ENCODE data around the gene DES. TPM values are rescaled to one million over a fixed set of nuclear protein-coding genes. Genes with fewer than 3 reads are reported as not detected.

The DES gene
- 0.98 and 30.6 TPM in 2 replicates for total RNA-seq

DNA sequence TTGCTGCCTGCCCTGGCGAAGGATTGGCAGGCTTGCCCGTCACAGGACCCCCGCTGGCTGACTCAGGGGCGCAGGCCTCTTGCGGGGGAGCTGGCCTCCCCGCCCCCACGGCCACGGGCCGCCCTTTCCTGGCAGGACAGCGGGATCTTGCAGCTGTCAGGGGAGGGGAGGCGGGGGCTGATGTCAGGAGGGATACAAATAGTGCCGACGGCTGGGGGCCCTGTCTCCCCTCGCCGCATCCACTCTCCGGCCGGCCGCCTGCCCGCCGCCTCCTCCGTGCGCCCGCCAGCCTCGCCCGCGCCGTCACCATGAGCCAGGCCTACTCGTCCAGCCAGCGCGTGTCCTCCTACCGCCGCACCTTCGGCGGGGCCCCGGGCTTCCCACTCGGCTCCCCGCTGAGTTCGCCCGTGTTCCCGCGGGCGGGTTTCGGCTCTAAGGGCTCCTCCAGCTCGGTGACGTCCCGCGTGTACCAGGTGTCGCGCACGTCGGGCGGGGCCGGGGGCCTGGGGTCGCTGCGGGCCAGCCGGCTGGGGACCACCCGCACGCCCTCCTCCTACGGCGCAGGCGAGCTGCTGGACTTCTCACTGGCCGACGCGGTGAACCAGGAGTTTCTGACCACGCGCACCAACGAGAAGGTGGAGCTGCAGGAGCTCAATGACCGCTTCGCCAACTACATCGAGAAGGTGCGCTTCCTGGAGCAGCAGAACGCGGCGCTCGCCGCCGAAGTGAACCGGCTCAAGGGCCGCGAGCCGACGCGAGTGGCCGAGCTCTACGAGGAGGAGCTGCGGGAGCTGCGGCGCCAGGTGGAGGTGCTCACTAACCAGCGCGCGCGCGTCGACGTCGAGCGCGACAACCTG lies at the start of gene DES:
DES (plus strand) TSS at position 223 of the 857 bp plus-strand sequence; CDS start at position 309, 86 bp downstream.

DNA sequence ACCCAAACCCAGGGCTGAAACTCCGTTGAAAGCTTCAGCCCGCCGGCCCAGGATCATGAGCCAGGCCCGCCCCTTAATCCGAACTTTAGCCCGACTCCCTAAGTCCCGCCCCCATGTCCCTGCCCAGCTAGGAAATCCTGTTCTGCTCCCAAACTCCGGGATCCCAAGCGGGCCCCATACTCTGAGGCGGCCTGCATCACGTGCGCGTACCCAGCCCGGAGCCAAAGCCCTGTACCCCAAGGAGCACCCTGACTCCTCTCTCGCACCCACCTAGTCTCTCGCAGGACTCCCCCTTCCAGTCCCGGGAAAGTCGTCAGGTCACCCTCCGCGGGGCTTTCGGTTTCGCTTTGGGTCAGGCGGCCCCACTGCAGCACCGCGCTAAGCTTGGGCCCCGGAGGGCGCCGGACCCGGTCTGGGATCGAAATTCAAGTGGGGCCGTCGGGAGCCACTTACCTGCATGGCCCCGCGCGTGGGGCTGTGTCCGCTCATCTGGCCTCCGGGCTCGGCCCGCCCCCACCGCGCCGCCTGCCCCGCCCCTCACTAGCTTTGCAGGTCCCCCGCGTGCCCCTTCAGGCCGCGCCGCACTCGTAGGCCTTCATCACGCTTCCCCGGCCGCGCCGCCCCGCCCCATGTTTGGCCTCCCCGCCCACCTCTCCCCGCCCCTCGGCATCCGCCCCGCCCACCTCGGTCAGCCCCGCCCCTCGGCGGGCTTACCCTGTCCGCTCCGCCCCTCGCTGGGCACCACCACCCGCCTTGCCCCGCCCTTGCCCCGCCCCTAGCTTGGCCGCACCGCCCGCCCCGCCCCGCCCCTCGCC lies 30.7 kb upstream of the DES start, which contains the start of gene DNPEP:
DNPEP (minus strand) TSS at position 607 of the 815 bp plus-strand sequence; CDS start at position 489, 118 bp downstream.

DNA sequence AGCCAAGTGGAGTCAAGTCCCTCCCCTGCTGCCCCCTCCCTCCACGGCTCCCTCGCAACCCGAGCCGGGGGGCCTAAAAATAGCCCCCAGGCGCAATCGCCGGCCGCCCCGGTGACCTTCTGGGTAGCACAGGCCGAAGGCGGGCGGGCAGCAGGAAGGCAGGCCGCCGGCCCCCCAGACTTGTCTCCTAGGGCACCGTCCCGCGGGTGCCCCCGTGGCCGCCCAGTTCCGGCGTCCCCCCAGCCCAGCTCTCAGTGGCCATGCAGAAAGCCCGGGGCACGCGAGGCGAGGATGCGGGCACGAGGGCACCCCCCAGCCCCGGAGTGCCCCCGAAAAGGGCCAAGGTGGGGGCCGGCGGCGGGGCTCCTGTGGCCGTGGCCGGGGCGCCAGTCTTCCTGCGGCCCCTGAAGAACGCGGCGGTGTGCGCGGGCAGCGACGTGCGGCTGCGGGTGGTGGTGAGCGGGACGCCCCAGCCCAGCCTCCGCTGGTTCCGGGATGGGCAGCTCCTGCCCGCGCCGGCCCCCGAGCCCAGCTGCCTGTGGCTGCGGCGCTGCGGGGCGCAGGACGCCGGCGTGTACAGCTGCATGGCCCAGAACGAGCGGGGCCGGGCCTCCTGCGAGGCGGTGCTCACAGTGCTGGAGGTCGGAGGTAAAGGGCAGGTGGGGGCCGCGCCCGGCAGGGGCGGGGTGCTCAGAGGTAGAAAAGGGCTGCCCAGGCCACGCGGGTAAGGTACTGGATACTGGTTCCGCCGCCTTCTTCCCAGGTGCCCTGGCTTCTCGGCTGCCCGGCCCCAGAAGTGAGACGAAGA lies 16.7 kb downstream of the DES start, which contains the start of gene SPEG:
SPEG (plus strand) TSS at position 126 of the 808 bp plus-strand sequence; CDS start at position 261, 135 bp downstream.

Other genes starting within 250 kb of the DES start
- gene SLC23A3, start 248.3 kb upstream of the DES start, total RNA-seq: under 0.01 and 0.25 TPM in 2 replicates
- gene CNPPD1, start 241.5 kb upstream of the DES start, total RNA-seq: 25.1 and 31.6 TPM in 2 replicates
- 40.6 and 51.7 TPM in 2 replicates for gene RETREG2, start 240.1 kb upstream of the DES start, total RNA-seq
- gene ZFAND2B, start 211.6 kb upstream of the DES start, total RNA-seq: 25.3 and 25.9 TPM in 2 replicates
- 7.6 and 12.7 TPM in 2 replicates for gene ABCB6, start 199.4 kb upstream of the DES start, total RNA-seq
- gene ATG9A, start 188.7 kb upstream of the DES start, total RNA-seq: 53.1 and 68.1 TPM in 2 replicates
- gene ANKZF1, start 188.6 kb upstream of the DES start, total RNA-seq: 22.0 and 25.9 TPM in 2 replicates
- gene GLB1L, start 172.9 kb upstream of the DES start, total RNA-seq: 10.3 and 23.1 TPM in 2 replicates
- 19.2 and 22.7 TPM in 2 replicates for gene STK16, start 172.9 kb upstream of the DES start, total RNA-seq
- not detected in 2 replicates for gene TUBA4B, start 165.1 kb upstream of the DES start, total RNA-seq
- gene TUBA4A, start 164.5 kb upstream of the DES start, total RNA-seq: 36.1 and 129 TPM in 2 replicates
- 24.6 and 57.0 TPM in 2 replicates for gene DNAJB2, start 139.0 kb upstream of the DES start, total RNA-seq
- gene PTPRN, start 109.0 kb upstream of the DES start, total RNA-seq: 0.49 and 0.63 TPM in 2 replicates
- not detected in 2 replicates for gene RESP18, start 85.6 kb upstream of the DES start, total RNA-seq
- 36.3 and 73.0 TPM in 2 replicates for gene DNPEP, start 30.5 kb upstream of the DES start, total RNA-seq
- gene SPEG, start 16.5 kb downstream of the DES start, total RNA-seq: 6.8 and 24.8 TPM in 2 replicates
- gene GMPPA, start 80.5 kb downstream of the DES start, total RNA-seq: 37.0 and 59.0 TPM in 2 replicates
- gene ASIC4, start 96.1 kb downstream of the DES start, total RNA-seq: not detected in 2 replicates
- 164 and 424 TPM in 2 replicates for gene CHPF, start 125.4 kb downstream of the DES start, total RNA-seq
- 1.1 and 5.1 TPM in 2 replicates for gene TMEM198, start 125.7 kb downstream of the DES start, total RNA-seq
- 55.2 and 101 TPM in 2 replicates for gene OBSL1, start 153.2 kb downstream of the DES start, total RNA-seq
- 1.0 TPM in 1 of 2 replicates, not detected in the other for gene INHA, start 153.9 kb downstream of the DES start, total RNA-seq
- 15.3 and 25.6 TPM in 2 replicates for gene STK11IP, start 179.5 kb downstream of the DES start, total RNA-seq
- gene SLC4A3, start 209.3 kb downstream of the DES start, total RNA-seq: 9.0 and 20.0 TPM in 2 replicates

All from mesangial cell (primary cell).